Breast epithelium (tissue), 3 donors: Measurements from ENCODE around the gene TIA1.

Source experiments
- POLR2AphosphoS5 ChIP-seq, 3 donors: sonication (generic); formaldehyde crosslinking; IDR thresholded peaks; one replicate each; pipeline ENCODE4 v1.6.1; 2017; ENCODE audit warnings: antibody characterized with exemption in 3 of 3
- TF ChIP-seq, protein P1 (sequence below), 3 donors: fragments of 450-650 bp; IDR thresholded peaks; one replicate each; pipeline ENCODE4 v1.5.1; 2016 to 2017; ENCODE audit warnings: antibody characterized with exemption in 3 of 3, mild to moderate bottlenecking in 3 of 3, moderate library complexity in 3 of 3

DNA sequence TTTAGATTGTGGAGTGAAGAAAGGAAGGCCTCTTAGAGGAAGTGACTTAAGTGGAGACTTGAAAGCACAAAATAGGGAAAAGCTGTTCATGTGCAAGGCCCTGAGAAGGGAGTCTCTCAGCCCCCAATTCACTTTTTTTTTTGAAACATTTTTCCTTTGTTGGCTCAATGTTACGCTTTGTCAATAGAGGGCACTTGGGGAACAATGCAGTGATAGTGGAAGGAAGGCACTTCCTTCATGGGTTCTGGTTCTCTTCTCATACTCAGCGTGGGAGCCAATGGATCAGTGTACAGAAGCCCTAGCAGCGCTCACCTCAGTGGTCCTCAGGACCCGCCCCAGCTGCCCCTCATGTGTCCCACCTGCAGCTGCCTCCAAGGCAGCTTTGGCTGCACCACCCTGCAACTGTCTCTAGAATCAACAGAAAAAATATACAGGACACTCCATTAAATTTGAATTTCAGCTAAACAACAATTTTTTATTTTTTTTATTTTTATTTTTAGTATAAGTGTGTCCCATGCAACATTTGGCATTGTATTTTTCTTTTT, 49.0 kb downstream of the TIA1 start:
- TF ChIP-seq, protein P1, sequence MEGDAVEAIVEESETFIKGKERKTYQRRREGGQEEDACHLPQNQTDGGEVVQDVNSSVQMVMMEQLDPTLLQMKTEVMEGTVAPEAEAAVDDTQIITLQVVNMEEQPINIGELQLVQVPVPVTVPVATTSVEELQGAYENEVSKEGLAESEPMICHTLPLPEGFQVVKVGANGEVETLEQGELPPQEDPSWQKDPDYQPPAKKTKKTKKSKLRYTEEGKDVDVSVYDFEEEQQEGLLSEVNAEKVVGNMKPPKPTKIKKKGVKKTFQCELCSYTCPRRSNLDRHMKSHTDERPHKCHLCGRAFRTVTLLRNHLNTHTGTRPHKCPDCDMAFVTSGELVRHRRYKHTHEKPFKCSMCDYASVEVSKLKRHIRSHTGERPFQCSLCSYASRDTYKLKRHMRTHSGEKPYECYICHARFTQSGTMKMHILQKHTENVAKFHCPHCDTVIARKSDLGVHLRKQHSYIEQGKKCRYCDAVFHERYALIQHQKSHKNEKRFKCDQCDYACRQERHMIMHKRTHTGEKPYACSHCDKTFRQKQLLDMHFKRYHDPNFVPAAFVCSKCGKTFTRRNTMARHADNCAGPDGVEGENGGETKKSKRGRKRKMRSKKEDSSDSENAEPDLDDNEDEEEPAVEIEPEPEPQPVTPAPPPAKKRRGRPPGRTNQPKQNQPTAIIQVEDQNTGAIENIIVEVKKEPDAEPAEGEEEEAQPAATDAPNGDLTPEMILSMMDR (IDR thresholded peaks at IDR 0.05), result no peak
- TF ChIP-seq POLR2AphosphoS5 (IDR thresholded peaks at IDR 0.05), result no peak
